Activated CD4-positive, alpha-beta T cell treated with anti-CD3 and anti-CD28 coated beads, Interleukin-2, amount 10 ng/mL, durations not matched to agents 24 days and 14 days (primary cell): ENCODE results near the gene CCDC127. TPM values are rescaled to one million over a fixed set of nuclear protein-coding genes. Genes with fewer than 3 reads are reported as not detected.

Experiments used
- DNase-seq: peaks from one replicate; pipeline ENCODE4 v3.0.0; 2022
- H3K27ac Mint-ChIP-seq: one replicate; pipeline ENCODE4 v1.8.0; 2022; ENCODE audit warnings: mild to moderate bottlenecking, mixed read lengths
- H3K27me3 Mint-ChIP-seq: one replicate; pipeline ENCODE4 v1.8.0; 2022; ENCODE audit warnings: mixed read lengths
- H3K36me3 Mint-ChIP-seq: one replicate; pipeline ENCODE4 v1.8.0; 2022; ENCODE audit warnings: low read depth, mild to moderate bottlenecking, mixed read lengths
- H3K4me1 Mint-ChIP-seq: one replicate; pipeline ENCODE4 v1.8.0; 2021; ENCODE audit warnings: mixed read lengths
- H3K4me3 Mint-ChIP-seq: one replicate; pipeline ENCODE4 v1.8.0; 2022; ENCODE audit warnings: mild to moderate bottlenecking, moderate library complexity, mixed read lengths
- H3K9me3 Mint-ChIP-seq: one replicate; pipeline ENCODE4 v1.8.0; 2021; ENCODE audit warnings: mixed read lengths
- intact Hi-C: fragments of 100-400 bp; cut with micrococcal nuclease; formaldehyde crosslinking; loops from one replicate; pipeline ENCODE4 v1.15.1; 2023
- total RNA-seq: library from RNA; stranded (reverse); gene quantifications from 2 replicates; pipeline ENCODE4 v1.2.3, GENCODE V29; 2022

CCDC127 gene
- total RNA-seq, 1 donor from 2014 or later, result 7.7 TPM

DNA sequence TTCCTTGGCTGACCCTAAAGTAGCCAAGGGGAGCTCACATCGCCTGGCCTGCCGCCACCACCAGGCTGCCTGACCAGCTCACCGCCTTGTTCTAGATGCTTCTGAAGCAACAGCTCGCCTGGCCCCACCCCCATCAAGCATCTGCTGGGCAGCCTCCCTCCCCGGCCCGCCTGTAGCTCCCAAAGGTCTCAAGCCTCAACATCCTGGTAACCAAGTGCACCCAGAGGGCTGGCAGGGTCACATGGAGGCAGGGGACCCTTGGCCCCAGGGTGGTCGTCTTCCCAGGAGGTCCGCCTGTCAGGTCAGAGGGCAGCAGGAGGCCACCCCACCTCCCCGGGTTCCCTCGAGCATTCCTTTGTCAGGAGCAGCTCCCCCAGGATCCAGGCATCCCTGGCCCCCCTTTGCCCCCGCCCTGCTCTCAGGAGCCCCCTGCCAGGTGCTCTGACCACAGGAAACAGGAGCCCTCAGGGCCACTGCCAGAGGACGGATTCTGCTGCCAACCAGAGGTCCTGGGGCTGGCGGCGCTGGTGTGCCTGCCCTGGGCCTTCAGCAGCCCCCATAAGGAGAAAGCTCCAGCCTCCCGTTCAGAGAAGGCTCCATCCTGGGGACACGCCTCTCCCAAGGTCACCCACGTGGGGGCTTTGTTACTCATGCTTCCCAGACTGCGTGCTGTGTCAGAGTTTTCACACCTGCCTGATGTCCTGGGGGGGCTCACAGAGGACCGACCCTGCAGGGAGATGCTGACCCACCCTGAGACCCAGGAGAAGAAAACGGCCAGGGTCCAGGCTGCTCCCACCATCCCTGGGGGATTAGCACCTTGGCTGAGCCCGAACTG, 30.1 kb downstream of the CCDC127 start:
- H3K9me3 Mint-ChIP-seq, result no peaks in the 10 kb centered on the region
- intact Hi-C loops, result loop anchor here (2.0 to 5.0 kb wide), 2 partner anchors 31 to 244 kb away; partner anchors contain the start of genes CCDC127 and SDHA
- peaks cover 12% of the 10 kb centered on the region for H3K4me1 Mint-ChIP-seq
- DNase-seq, result no peak
- no peak overlapping the region for H3K27ac Mint-ChIP-seq
- no peaks in the 10 kb centered on the region for H3K36me3 Mint-ChIP-seq
- peaks cover 4% of the 10 kb centered on the region for H3K27me3 Mint-ChIP-seq
- no peak overlapping the region for H3K4me3 Mint-ChIP-seq

DNA sequence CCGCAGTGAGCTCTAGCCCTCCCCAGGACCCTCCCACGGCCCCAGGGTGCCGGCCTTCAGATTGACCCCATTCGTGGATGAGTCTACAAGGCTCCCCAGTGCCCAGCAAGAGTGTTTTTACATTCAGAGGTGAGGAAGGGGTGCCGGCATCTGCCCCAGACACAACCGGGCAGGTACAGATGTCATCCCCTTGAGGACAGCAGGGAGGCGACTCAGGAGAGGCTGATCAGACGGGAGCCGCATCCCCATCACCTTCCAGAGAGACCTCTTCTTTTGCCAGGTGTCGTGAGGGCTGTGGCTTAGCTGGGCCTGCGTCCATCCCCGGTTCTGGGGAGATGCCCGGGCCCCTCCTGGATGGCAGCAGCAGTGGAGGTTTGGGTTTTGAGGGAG, 30.9 kb downstream of the CCDC127 start:
- Mint-ChIP-seq H3K4me3 (no peak overlapping the region), H3K9me3 (no peaks in the 10 kb centered on the region), H3K27me3 (peaks cover 2% of the 10 kb centered on the region), H3K4me1 (peaks cover 12% of the 10 kb centered on the region), H3K36me3 (no peaks in the 10 kb centered on the region), H3K27ac (no peak overlapping the region)
- no peak for DNase-seq
- intact Hi-C loops, result loop anchor here (5.0 kb wide), 1 partner anchor 245 kb away; no protein-coding TSS in a partner anchor

DNA sequence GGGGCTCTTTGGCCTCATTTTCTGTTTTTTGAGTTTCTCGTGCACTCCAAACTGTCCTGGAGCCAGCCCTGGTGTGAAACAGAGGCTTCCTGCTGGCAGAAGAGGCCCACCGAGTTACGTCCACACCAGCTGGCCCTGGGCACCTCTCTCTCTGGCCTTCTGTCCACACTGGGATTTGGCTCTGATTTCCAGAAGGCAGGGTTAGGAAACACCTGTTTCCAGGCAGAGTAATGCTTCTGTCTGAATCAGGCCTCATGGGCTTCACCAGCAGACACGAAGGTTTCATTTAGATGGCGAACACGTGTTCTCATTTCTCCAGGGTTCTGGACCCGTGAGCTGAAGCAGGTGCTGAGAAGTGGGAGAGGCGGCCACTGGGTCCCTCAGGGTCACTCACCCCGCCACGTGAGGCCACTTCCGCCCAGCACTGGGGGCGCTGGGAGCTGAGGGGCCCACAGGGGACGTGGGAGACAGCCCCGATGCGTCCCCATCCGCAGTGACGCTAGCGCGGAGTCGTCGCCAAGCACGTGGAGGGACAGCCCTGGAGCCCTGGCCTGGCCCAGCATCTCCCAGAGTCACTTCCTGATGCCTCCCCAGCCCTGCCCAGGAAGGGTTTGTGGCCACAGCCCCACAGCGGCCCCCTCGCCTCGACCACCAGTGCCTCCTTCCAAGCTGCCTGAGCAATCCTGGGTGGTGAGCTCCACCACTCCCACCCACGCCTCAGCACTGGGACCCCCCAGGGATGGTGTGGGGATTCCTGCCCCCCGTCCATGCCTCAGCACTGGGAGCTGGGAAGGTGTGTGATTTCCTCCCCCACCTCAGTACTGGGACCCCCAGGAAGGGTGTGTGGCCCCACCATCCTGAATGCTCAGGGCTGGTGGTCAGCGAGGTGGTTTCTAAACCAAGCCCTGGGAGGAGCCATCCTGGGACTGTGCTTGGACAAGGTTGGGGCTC, 31.6 kb downstream of the CCDC127 start:
- Mint-ChIP-seq H3K27ac (no peak overlapping the region), H3K27me3 (peaks cover 2% of the 10 kb centered on the region), H3K9me3 (no peaks in the 10 kb centered on the region), H3K4me3 (no peak overlapping the region), H3K4me1 (peaks cover 12% of the 10 kb centered on the region), H3K36me3 (no peaks in the 10 kb centered on the region)
- intact Hi-C loops, result loop anchor here (5.0 kb wide), 1 partner anchor 246 kb away; no protein-coding TSS in a partner anchor
- DNase-seq, result no peak

DNA sequence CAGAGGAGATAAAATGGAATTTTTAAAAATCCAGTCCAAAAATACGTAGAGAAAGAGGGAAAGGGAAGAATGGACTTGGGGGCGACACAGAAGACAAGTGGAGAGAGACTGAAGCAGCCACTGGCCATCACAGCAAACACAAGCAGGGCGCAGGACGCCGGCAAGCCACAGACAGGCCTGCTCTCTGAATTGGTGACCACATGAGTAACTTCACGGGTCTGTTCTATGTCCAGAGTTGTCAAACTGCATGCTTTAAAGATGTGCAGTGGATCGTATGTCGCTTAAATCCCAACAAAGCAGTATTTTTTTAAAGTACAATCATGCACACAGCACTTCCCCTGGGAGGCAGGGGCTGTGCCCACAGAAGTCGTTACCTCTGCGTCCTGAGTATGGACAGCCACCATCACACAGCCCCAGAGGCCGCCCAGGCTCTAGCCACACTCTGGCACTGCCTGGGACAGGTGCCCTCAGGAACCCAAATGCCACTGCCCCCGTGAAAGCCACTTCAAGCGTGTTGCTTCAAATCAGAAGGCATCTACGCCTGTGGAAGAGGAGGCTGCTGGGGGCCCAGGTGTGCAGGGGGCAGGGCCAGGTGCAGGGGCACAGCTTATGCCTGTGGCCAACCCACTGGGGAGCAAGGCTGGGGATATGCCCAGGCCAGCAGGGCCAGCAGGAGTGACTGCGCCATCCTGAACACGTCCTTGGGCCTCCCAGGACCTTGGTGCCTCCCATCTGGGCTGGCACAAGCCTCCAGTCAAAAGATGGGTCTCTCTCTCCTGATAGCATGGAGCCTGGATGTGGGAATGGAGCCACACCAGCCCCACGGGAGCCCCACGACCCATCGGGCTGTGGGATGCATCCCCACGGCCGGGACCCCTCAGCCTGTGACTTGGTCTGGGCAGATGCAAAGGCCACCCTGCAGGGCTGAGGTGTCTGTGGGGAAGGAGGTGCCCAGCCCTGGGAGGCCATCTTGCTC, 32.6 kb downstream of the CCDC127 start:
- H3K27ac Mint-ChIP-seq, result no peak overlapping the region
- H3K9me3 Mint-ChIP-seq, result no peaks in the 10 kb centered on the region
- H3K4me1 Mint-ChIP-seq, result peaks cover 11% of the 10 kb centered on the region
- H3K4me3 Mint-ChIP-seq, result no peak overlapping the region
- peaks cover 2% of the 10 kb centered on the region for H3K27me3 Mint-ChIP-seq
- DNase-seq, result no peak
- H3K36me3 Mint-ChIP-seq, result no peaks in the 10 kb centered on the region
- intact Hi-C loops, result loop anchor here (5.0 kb wide), 1 partner anchor 247 kb away; no protein-coding TSS in a partner anchor

DNA sequence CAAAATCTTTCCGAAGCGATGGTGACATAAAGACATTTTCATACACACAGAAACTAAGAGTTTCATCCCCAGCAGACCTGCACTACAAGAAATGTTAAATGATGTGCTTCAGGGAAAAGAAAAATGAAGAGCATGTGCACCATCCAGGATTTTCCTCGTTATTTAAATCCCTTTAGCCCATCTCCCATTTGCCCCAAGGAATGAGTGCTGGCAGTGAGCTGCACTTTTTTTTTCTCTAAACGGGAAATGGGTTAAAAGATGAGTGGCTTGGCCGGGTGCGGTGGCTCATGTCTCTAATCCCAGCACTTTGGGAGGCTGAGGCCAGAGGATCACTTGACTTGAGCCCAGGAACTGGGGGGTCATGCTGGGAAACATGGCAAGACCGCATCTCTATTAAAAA, 33.5 kb downstream of the CCDC127 start:
- intact Hi-C loops, result no loop called here
- H3K27ac Mint-ChIP-seq, result no peak overlapping the region
- no peaks in the 10 kb centered on the region for H3K9me3 Mint-ChIP-seq
- no peak overlapping the region for H3K4me3 Mint-ChIP-seq
- H3K27me3 Mint-ChIP-seq, result peaks cover 2% of the 10 kb centered on the region
- H3K36me3 Mint-ChIP-seq, result no peaks in the 10 kb centered on the region
- no peak for DNase-seq
- peaks cover 8% of the 10 kb centered on the region for H3K4me1 Mint-ChIP-seq

DNA sequence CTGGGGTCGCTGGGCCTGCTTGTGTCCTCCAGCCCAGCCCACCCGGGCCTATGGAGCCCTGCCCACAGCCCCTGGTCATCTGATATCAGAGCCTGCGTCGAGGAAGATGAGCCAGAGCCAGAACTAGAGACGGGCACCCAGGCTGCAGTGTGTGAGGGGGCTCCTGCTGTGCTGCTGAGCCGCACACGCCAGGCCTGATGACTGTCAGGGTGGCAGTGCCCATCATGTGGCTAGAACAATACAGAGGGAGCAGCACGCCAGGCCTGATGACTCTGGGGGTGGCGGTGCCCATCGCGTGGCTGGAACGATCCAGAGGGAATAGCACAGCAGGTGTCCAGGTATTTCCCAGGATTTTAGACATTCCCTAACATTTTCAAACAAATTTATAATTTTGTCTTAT, 35.8 kb downstream of the CCDC127 start:
- no peak for DNase-seq
- intact Hi-C loops, result no loop called here
- H3K27ac Mint-ChIP-seq, result no peak overlapping the region
- no peak overlapping the region for H3K4me3 Mint-ChIP-seq
- H3K36me3 Mint-ChIP-seq, result no peaks in the 10 kb centered on the region
- no peaks in the 10 kb centered on the region for H3K9me3 Mint-ChIP-seq
- H3K27me3 Mint-ChIP-seq, result peaks cover 5% of the 10 kb centered on the region
- no peaks in the 10 kb centered on the region for H3K4me1 Mint-ChIP-seq

DNA sequence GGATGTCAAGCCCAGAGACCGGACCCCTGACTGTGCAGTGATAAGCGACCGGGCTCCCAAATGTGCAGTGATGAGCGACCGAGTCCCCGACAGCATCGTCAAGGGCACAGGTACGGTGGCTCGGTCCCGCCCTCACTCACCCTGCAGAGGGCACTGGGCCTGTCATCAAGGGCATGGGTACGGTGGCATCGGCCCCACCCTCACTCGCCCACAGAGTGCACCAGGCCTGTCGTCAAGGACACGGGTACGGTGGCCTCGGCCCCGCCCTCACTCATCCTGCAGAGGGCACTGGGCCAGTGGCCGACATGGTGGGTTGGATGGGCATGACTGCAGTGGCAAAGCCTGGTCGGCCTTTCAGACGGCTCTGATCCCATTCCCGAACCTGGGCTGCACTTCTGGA, 36.4 kb downstream of the CCDC127 start:
- peaks cover 5% of the 10 kb centered on the region for H3K27me3 Mint-ChIP-seq
- H3K4me3 Mint-ChIP-seq, result no peak overlapping the region
- intact Hi-C loops, result no loop called here
- H3K27ac Mint-ChIP-seq, result no peak overlapping the region
- no peaks in the 10 kb centered on the region for H3K9me3 Mint-ChIP-seq
- H3K36me3 Mint-ChIP-seq, result no peaks in the 10 kb centered on the region
- DNase-seq, result no peak
- H3K4me1 Mint-ChIP-seq, result no peaks in the 10 kb centered on the region

DNA sequence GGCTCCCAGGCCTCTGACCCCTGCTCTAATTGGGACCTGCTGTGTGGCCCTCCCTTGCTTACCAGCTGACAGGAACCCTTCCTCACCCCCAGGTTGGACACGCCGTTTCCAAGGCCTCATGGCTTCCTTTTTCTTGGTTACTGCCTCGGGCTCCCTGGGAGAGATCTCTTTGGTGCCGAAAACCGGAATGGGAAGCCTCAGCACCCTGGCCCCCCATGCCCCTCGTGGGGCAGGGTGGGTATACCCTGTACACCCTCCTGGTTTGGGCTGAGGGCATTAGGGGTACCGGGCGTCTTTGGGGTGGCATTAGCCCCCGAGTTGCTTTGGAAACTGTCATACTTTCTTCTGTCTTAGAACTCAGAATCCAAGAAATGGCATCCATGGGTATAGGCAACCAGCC, 36.8 kb downstream of the CCDC127 start:
- intact Hi-C loops, result no loop called here
- no peak for DNase-seq
- Mint-ChIP-seq H3K27me3 (peaks cover 5% of the 10 kb centered on the region), H3K9me3 (no peaks in the 10 kb centered on the region), H3K4me1 (no peaks in the 10 kb centered on the region), H3K36me3 (no peaks in the 10 kb centered on the region), H3K27ac (no peak overlapping the region), H3K4me3 (no peak overlapping the region)

DNA sequence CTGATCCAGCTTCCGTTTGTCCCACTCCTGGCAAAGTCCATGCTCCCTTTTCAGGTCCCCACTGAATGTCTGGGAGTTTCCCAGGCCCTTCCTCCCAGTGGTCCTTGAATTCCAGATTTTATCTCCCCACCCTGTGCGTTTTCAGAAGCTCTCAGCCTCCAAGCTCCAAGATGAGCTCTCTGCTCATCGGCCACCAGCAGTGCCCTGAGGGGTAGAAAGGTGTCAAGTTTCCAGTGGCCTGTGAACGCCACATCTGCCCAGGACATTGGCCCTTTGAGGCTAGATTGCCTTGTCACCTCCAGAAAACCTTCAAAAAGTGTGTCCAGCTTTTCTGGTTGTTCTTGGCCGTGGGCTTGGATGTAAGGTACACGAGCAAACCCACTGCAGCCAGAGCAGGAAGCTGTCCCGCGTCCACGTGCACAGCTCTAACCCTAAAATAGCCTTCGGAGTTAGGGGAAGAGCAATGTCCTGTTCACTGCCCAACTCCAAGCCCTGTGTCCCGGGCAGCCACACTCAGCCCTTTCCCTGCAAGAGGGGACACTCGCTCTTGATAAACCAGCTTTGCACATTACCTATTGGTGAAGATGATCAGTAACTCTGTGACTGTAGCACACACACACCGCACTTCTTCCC, 37.6 kb downstream of the CCDC127 start:
- Mint-ChIP-seq H3K36me3 (no peaks in the 10 kb centered on the region), H3K27ac (no peak overlapping the region), H3K4me1 (no peaks in the 10 kb centered on the region), H3K9me3 (no peaks in the 10 kb centered on the region), H3K27me3 (peaks cover 5% of the 10 kb centered on the region), H3K4me3 (no peak overlapping the region)
- intact Hi-C loops, result no loop called here
- DNase-seq, result no peak

DNA sequence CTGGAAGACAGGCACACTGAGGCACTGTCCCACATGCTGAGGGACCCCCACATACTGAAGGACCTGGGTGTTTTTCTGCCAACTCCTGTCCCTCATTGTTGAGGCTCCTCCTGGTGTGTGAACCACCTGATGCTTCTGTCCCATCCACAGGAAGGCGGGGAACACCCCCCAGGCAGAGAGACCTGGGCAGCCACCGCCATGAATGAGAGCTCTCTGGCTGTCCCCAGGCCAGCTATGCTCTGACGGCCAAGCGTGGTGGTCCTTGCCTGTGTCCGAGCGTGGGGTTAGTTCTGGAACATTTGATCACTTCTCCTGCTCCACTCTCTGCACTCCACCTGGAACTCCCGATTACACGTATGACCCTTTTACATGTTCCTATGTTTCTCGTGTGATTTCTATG, 38.6 kb downstream of the CCDC127 start:
- Mint-ChIP-seq H3K36me3 (no peaks in the 10 kb centered on the region), H3K27ac (no peak overlapping the region), H3K4me3 (no peak overlapping the region), H3K9me3 (no peaks in the 10 kb centered on the region), H3K27me3 (peaks cover 3% of the 10 kb centered on the region), H3K4me1 (no peaks in the 10 kb centered on the region)
- DNase-seq, result no peak
- intact Hi-C loops, result no loop called here

DNA sequence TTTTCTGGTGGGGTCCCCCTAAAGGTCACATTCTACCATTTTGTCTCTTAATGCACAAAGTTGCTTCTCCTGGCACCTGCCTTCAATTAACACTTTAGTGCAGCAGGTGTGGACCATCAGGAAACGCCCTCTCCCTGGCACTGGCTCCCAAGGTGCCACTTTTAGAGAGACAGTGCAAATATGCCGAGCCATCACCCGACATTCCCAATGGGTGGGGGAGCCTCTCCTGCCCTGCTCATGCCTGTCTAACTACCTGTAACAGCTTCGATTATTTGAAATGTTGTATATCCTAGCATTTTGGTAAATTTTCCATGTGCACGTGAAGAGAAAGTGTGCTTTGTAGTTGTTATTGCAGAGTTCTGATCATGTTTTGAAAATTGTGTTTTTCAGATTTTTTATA, 39.8 kb downstream of the CCDC127 start:
- no peak for DNase-seq
- intact Hi-C loops, result no loop called here
- H3K4me3 Mint-ChIP-seq, result no peak overlapping the region
- no peaks in the 10 kb centered on the region for H3K4me1 Mint-ChIP-seq
- H3K27me3 Mint-ChIP-seq, result peaks cover 3% of the 10 kb centered on the region
- no peak overlapping the region for H3K27ac Mint-ChIP-seq
- H3K36me3 Mint-ChIP-seq, result no peaks in the 10 kb centered on the region
- H3K9me3 Mint-ChIP-seq, result no peaks in the 10 kb centered on the region

DNA sequence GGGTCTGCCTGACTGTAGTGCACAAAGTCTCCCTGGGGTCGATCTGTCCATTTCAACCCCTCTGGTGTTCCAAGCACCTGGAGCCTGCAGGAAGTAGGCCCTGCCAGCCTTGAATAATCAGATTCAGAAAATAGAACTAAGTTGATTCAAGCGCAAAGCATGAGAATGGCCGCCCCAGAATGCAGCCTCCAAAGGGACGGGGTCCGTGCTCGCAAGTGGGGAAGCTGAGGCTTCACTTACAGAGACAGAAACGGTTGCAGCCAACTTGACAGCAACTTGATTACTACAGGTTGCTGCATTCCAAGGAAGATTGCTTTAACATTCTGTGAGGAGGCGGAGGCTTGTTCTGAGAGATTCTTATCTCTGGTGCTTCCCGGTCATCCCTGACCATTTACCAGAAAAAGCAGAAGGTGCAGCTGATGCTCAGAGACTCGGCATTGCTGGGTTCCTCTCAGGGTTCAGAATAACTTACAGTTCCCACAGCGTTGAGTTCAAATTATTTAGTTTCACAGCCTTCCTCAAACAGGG, 41.6 kb downstream of the CCDC127 start:
- H3K4me3 Mint-ChIP-seq, result no peak overlapping the region
- intact Hi-C loops, result no loop called here
- no peaks in the 10 kb centered on the region for H3K9me3 Mint-ChIP-seq
- no peaks in the 10 kb centered on the region for H3K36me3 Mint-ChIP-seq
- DNase-seq, result no peak
- no peaks in the 10 kb centered on the region for H3K4me1 Mint-ChIP-seq
- H3K27me3 Mint-ChIP-seq, result peaks cover 3% of the 10 kb centered on the region
- H3K27ac Mint-ChIP-seq, result no peak overlapping the region
